GM21619 (cell line): Measurements from ENCODE around the gene CHST11.
A peak's percentile ranks its signal among the peaks of the same experiment; 100 is the strongest.
"Not testable (repeated sequence)": the region's sequence is repeated elsewhere in the genome, so short reads cannot be mapped to it uniquely, and the experiment has no call there.

Experiments used
- ATAC-seq: cut with Tn5 transposase; IDR thresholded peaks from one replicate; pipeline ENCODE4 v1.9.1; 2021; ENCODE audit not compliant: unreplicated experiment

The CHST11 gene

GRCh38 chr12:104555648-104556047, 98.9 kb downstream of the CHST11 start:
- no peak for ATAC-seq

GRCh38 chr12:104557488-104558195, 100.9 kb downstream of the CHST11 start:
- ATAC-seq = no peak

GRCh38 chr12:104560881-104561280, 104.1 kb downstream of the CHST11 start:
- ATAC-seq = no peak

- ATAC-seq = no peak
These were observed 106.0 kb downstream of the CHST11 start for GRCh38 chr12:104562763-104563162.

GRCh38 chr12:104564662-104565061, 107.9 kb downstream of the CHST11 start:
- ATAC-seq = not testable (repeated sequence)

GRCh38 chr12:104565606-104566243, 109.0 kb downstream of the CHST11 start:
- ATAC-seq = no peak

GRCh38 chr12:104566244-104566993, 109.7 kb downstream of the CHST11 start:
- no peak for ATAC-seq

GRCh38 chr12:104567832-104568486, 111.2 kb downstream of the CHST11 start:
- no peak for ATAC-seq

GRCh38 chr12:104568487-104568868, 111.7 kb downstream of the CHST11 start:
- no peak for ATAC-seq

GRCh38 chr12:104568935-104569334, 112.2 kb downstream of the CHST11 start:
- no peak for ATAC-seq

- peak; percentile 74 for ATAC-seq
These were observed 112.8 kb downstream of the CHST11 start for GRCh38 chr12:104569346-104570173.

- ATAC-seq = no peak
These were observed 113.6 kb downstream of the CHST11 start for GRCh38 chr12:104570174-104570907.

GRCh38 chr12:104571328-104571727, 114.6 kb downstream of the CHST11 start:
- ATAC-seq = peak; percentile 35

GRCh38 chr12:104574353-104574752, 117.6 kb downstream of the CHST11 start:
- ATAC-seq = not testable (repeated sequence)

GRCh38 chr12:104574758-104575157, 118.0 kb downstream of the CHST11 start:
- ATAC-seq = not testable (repeated sequence)

GRCh38 chr12:104575442-104576186, 118.9 kb downstream of the CHST11 start:
- no peak for ATAC-seq

GRCh38 chr12:104576187-104576778, 119.5 kb downstream of the CHST11 start:
- ATAC-seq = no peak

GRCh38 chr12:104576980-104577580, 120.3 kb downstream of the CHST11 start:
- no peak for ATAC-seq
